ENCODE data around the gene PATE1.

GRCh38 chr11:125724125-125724524 lies 22.0 kb upstream of the PATE1 start:
- TF ChIP-seq MAX (IDR thresholded peaks at IDR 0.05; ENCODE audit: low read depth, low read length) (no peak), CTCF (IDR thresholded peaks at IDR 0.05 in 2 of 3, conservative IDR thresholded peaks at IDR 0.05 in 1 of 3; ENCODE audit: control insufficient read depth in 2 of 3, extremely low read depth in 1 of 3, insufficient read depth in 1 of 3, low read depth in 3 of 3, low read length in 3 of 3) (peak; percentile 7 to 36 (median 31); a peak in 3 of 6 replicates), ESRRA (IDR thresholded peaks at IDR 0.05; ENCODE audit: low read length) (no peak), SRF (IDR thresholded peaks at IDR 0.05; ENCODE audit: low read depth in 2 of 2, low read length in 2 of 2) (no peak), ZSCAN29 (IDR thresholded peaks at IDR 0.05) (no peak)

All from GM12878 (cell line).